Adrenal gland (tissue), 5 donors: ENCODE data around the gene OSM.

ENCODE experiments used
- CTCF ChIP-seq, 6 experiments: fragments of 450-650 bp in 4 of 6; fragments of 200-600 bp in 2 of 6; sonication (generic) in 1 of 6; IDR thresholded peaks; 1 replicate in 5 of 6; 2 replicates in 1 of 6; pipeline versions ENCODE4 v1.5.1 to v1.8.0; 2016 to 2021; ENCODE audit warnings: antibody characterized with exemption in 6 of 6, mild to moderate bottlenecking in 2 of 6, moderate library complexity in 1 of 6
- POLR2A ChIP-seq, 2 donors: fragments of 450-650 bp; IDR thresholded peaks; one replicate each; pipeline ENCODE4 v1.6.1; 2017; ENCODE audit warnings: antibody characterized with exemption in 2 of 2, mild to moderate bottlenecking in 2 of 2, moderate library complexity in 1 of 2
- donor health status: DM: no; HTN: no; CAD: no.

- TF ChIP-seq CTCF (IDR thresholded peaks at IDR 0.05) = no peak
- no peak for TF ChIP-seq POLR2A (IDR thresholded peaks at IDR 0.05)
Measured at GRCh38 chr22:30283342-30283741, 16.7 kb upstream of the OSM start.
